ENCODE results near the gene SNCG.
"Not testable (repeated sequence)": the region's sequence is repeated elsewhere in the genome, so short reads cannot be mapped to it uniquely, and the experiment has no call there.

The SNCG gene

DNA sequence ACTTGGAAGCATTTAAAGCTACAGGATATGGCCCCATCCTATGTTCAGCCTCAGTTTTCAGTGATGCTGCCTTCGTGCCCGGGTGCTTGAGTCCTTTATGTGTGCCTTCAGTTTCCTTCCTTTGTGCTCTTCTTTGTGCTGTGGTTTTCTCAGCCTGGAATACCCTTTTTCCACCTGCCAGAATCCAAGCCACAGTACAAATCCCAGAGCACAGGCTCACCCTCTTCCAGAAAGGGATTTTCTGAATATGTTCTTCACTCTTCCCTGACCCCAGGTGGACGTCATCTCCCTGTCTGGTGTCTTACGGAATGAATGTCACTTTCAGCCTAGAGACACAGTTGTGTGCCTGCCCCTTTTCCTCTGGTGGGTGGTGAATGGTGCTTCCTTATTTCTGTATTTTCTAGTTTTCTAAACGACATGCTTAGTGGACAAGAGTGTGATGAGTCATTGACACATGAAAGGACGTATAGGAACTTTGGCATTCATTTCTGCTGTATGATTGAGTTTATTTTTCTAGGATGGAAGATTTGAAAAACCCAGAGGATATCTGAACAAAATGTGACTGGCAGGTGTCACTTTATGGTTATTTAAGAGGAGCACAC, 41.5 kb downstream of the SNCG start:
- H3K9me3 ChIP-seq (ENCODE audit: control insufficient read depth, low read length); H3K4me1 ChIP-seq (ENCODE audit: control insufficient read depth, insufficient read depth, low read length, poor library complexity, severe bottlenecking); H3K36me3 ChIP-seq (ENCODE audit: control insufficient read depth, insufficient read depth, low read length); H3K4me3 ChIP-seq (ENCODE audit: insufficient read depth, low read depth, low read length, poor library complexity, severe bottlenecking); H3K27ac ChIP-seq (ENCODE audit: insufficient read depth, low read length, poor library complexity, severe bottlenecking); H3K27me3 ChIP-seq (replicated peaks; ENCODE audit: control insufficient read depth, insufficient read depth, low read length, poor library complexity, severe bottlenecking); DNase-seq: not testable (repeated sequence)

DNA sequence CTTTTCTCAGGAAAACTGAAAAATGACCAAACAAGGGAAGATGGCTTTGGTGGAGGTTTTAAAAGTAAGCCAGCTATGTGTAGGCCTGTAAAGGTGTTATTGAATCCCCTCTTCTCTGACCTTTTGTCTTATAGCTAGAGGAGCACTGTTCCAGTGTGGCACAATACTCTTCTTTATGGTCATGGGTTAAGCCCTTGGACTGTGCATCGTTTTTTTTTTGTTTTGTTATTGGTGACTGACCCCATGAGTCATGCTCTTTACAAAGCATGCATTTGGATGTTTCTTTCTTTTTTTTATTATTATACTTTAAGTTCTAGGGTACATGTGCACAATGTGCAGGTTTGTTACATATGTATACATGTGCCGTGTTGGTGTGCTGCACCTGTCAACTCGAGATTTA, 42.1 kb downstream of the SNCG start:
- no peaks in the 10 kb centered on the region for H3K36me3 ChIP-seq (ENCODE audit: control insufficient read depth, insufficient read depth, low read length)
- H3K4me1 ChIP-seq (ENCODE audit: control insufficient read depth, insufficient read depth, low read length, poor library complexity, severe bottlenecking) = no peaks in the 10 kb centered on the region
- H3K9me3 ChIP-seq (ENCODE audit: control insufficient read depth, low read length) = no peaks in the 10 kb centered on the region
- H3K27me3 ChIP-seq (replicated peaks; ENCODE audit: control insufficient read depth, insufficient read depth, low read length, poor library complexity, severe bottlenecking) = no peaks in the 10 kb centered on the region
- no peak overlapping the region for H3K27ac ChIP-seq (ENCODE audit: insufficient read depth, low read length, poor library complexity, severe bottlenecking)
- H3K4me3 ChIP-seq (ENCODE audit: insufficient read depth, low read depth, low read length, poor library complexity, severe bottlenecking) = no peak overlapping the region
- no peak for DNase-seq

DNA sequence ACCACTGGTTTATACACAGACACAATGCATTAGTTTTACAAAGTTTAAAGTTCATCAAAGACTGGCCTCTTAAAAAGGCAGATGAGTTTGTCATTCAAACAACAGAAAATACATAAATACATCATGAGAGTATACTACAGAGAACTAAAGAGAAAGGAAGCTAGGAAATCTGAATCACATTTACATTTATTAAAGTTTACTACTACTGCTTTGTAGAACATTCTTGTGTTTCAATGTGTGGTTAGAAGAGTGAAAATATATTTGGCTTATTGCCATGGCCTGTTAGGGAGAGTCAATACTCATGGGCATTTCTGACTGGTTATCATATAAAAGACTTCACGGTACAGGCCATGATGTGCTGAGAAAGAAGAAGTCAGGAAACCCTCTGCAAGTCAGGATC, 48.7 kb downstream of the SNCG start:
- H3K9me3 ChIP-seq (ENCODE audit: control insufficient read depth, low read length); H3K27ac ChIP-seq (ENCODE audit: insufficient read depth, low read length, poor library complexity, severe bottlenecking); H3K36me3 ChIP-seq (ENCODE audit: control insufficient read depth, insufficient read depth, low read length); H3K4me1 ChIP-seq (ENCODE audit: control insufficient read depth, insufficient read depth, low read length, poor library complexity, severe bottlenecking); H3K4me3 ChIP-seq (ENCODE audit: insufficient read depth, low read depth, low read length, poor library complexity, severe bottlenecking); H3K27me3 ChIP-seq (replicated peaks; ENCODE audit: control insufficient read depth, insufficient read depth, low read length, poor library complexity, severe bottlenecking); DNase-seq: not testable (repeated sequence)

DNA sequence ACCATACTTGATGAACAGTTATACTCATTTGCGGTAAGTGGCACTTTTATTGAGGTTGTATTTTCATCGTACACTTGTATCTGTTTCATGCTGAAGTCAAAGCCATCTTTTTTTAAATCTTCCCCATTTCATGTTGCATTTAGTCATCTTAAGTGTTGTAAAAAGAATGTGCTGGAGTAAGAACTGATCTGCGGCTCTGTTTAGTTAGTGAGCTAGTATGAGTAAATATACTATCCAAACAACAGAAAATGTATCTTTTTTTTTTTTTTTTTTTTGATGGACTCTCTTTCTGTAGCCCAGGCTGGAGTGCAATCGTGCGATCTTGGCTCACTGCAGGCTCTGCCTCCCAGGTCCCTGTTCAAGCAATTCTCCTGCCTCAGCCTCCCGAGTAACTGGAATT, 49.3 kb downstream of the SNCG start:
- H3K4me3 ChIP-seq (ENCODE audit: insufficient read depth, low read depth, low read length, poor library complexity, severe bottlenecking); DNase-seq; H3K9me3 ChIP-seq (ENCODE audit: control insufficient read depth, low read length); H3K36me3 ChIP-seq (ENCODE audit: control insufficient read depth, insufficient read depth, low read length); H3K27ac ChIP-seq (ENCODE audit: insufficient read depth, low read length, poor library complexity, severe bottlenecking); H3K4me1 ChIP-seq (ENCODE audit: control insufficient read depth, insufficient read depth, low read length, poor library complexity, severe bottlenecking); H3K27me3 ChIP-seq (replicated peaks; ENCODE audit: control insufficient read depth, insufficient read depth, low read length, poor library complexity, severe bottlenecking): not testable (repeated sequence)

DNA sequence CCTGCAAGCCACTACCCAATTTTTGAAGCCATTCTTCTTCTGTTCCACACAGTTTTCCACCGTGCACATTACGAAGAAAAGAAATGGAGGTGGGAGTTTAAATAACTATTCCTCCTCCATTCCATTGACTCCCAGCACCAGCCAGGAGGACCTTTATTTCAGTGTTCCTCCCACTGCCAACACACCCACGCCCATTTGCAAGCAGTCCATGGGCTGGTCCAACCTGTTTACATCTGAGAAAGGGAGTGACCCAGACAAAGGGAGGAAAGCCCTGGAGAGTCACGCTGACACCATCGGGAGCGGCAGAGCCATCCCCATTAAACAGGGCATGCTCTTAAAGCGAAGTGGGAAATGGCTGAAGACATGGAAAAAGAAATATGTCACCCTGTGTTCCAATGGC, 49.9 kb downstream of the SNCG start:
- not testable (repeated sequence) for DNase-seq; H3K27me3 ChIP-seq (replicated peaks; ENCODE audit: control insufficient read depth, insufficient read depth, low read length, poor library complexity, severe bottlenecking); H3K4me3 ChIP-seq (ENCODE audit: insufficient read depth, low read depth, low read length, poor library complexity, severe bottlenecking); H3K36me3 ChIP-seq (ENCODE audit: control insufficient read depth, insufficient read depth, low read length); H3K27ac ChIP-seq (ENCODE audit: insufficient read depth, low read length, poor library complexity, severe bottlenecking); H3K9me3 ChIP-seq (ENCODE audit: control insufficient read depth, low read length); H3K4me1 ChIP-seq (ENCODE audit: control insufficient read depth, insufficient read depth, low read length, poor library complexity, severe bottlenecking)

DNA sequence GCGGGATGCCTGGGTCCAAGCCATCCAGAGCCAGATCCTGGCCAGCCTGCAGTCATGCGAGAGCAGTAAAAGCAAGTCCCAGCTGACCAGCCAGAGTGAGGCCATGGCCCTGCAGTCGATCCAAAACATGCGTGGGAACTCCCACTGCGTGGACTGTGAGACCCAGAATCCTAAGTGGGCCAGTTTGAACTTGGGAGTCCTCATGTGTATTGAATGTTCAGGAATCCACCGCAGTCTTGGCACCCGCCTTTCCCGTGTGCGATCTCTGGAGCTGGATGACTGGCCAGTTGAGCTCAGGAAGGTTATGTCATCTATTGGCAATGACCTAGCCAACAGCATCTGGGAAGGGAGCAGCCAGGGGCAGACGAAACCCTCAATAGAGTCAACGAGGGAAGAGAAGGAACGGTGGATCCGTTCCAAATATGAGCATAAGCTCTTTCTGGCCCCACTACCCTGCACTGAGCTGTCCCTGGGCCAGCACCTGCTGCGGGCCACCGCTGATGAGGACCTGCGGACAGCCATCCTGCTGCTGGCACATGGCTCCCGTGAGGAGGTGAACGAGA, 50.8 kb downstream of the SNCG start:
- H3K36me3 ChIP-seq (ENCODE audit: control insufficient read depth, insufficient read depth, low read length); DNase-seq; H3K9me3 ChIP-seq (ENCODE audit: control insufficient read depth, low read length); H3K4me1 ChIP-seq (ENCODE audit: control insufficient read depth, insufficient read depth, low read length, poor library complexity, severe bottlenecking); H3K27me3 ChIP-seq (replicated peaks; ENCODE audit: control insufficient read depth, insufficient read depth, low read length, poor library complexity, severe bottlenecking); H3K27ac ChIP-seq (ENCODE audit: insufficient read depth, low read length, poor library complexity, severe bottlenecking); H3K4me3 ChIP-seq (ENCODE audit: insufficient read depth, low read depth, low read length, poor library complexity, severe bottlenecking): not testable (repeated sequence)
